GM19395 (cell line): ENCODE data around the gene HOXB8.

Experiments
- ATAC-seq: cut with Tn5 transposase; IDR thresholded peaks from one replicate; pipeline ENCODE4 v1.9.1; 2021; ENCODE audit warnings: mild to moderate bottlenecking, moderate library complexity; ENCODE audit not compliant: unreplicated experiment

The HOXB8 gene

DNA sequence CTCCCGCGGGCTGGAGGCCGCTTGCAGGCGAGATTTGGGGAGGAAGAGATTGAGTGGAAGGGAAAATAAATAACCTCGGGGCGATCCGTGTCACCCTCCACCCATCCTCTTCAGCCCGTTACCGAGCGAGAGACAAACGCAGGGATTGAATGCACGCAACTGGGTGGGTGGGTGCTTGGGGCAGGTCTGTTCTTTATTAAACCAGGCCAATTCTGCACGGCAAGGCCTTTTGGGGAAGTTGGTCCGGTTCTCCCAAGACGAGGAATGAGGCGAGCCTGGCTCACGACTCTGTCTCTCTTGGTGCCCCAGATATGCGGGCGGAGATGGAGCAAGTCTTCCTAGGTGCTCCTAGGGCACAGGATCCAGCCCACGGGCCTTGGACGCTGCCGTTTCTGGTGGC, 3.9 kb downstream of the HOXB8 start:
- ATAC-seq = no peak

DNA sequence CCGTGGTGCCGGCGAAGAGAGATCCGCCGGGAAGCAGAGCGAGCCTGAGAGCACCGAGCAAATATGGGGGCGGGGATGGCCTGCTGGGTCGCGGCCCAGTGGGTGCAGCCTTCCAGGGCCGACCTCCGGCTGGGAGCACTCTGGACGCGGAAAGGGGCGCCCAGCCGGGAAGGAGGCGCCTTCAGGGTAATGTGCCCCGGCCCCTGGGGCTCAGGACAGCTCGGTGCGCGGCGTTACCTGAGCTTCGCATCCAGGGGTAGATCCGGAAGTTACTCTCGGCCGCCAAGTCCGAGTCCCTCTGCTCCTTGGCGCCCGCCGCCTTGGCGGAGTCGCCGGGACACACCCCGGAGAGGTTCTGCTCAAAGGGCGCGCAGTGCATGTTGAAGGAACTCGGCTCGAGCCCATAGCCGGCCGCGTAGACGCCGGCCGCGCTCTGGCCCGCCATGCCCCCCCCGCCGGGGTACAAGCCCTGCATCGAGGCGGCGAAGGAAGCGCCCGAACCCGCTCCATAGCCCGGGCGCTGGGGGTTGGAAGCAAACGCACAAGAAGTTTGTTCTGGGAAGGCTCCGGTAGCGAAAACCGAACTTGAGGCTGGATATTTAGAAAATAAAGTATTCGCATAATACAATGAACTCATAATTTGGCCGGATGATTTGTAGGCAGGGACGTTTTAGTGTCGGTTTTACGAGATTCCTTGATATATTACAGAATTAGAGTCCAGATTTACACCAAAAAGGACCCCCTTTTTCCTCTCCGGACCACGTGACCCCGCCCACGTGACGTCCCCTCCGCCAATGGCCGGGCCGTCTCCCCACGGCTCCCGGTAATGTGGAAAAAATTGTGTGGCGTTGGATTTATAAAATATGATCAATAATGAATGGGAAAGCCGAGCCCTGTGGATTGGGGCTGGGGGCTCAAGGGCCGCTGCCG, 4.5 kb downstream of the HOXB8 start, which contains the start of gene HOXB7:
TSS of gene HOXB7 (minus strand) at position 736 of the 930 bp plus-strand sequence. CDS start at position 637, 99 bp downstream.
- ATAC-seq = no peak

DNA sequence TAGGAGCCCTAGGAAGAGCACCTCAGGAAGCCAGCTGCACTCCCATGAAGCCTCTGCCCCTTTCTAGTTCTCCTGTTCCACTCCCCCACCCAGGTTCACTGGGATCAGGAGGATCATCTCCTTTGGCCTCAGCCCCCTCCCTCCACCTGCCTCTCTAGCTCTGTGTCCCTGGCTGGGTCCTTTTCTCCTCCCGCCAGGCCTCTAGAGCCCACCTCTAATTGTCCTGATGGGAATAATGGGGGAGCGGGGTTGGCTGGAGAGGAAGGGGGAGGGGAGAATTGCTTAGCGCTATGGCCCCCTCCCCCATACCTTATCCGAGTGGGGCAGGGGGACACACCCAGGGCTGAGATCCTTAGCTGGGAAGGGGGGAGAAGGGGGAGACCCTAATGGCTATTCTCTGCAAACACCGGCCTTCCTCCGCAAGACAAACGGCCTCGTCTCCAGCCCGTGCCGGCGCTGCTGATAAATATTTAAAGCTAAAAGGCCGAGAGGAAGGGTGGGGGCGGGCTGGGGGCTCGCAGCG, 5.3 kb downstream of the HOXB8 start:
- ATAC-seq = no peak

DNA sequence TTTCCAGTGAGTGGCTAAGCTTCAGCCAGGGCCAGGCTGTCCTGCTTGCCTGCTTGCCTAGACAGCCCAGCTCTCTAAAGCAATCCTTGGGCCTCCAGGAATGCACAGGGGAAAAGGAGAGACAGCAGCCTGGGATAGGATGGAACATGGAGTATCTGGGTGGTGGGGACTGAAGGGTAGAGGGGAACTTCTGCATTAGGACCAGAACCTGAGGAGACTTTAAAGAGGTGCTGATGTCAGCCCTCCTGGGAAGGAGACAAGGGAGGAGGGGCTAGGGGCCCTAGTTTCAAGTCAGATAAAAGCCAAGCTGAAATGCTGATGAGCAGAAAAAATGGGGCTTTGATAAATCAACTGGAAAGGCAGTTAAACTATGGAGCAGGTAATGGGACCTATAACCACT, 6.1 kb downstream of the HOXB8 start:
- ATAC-seq = no peak

DNA sequence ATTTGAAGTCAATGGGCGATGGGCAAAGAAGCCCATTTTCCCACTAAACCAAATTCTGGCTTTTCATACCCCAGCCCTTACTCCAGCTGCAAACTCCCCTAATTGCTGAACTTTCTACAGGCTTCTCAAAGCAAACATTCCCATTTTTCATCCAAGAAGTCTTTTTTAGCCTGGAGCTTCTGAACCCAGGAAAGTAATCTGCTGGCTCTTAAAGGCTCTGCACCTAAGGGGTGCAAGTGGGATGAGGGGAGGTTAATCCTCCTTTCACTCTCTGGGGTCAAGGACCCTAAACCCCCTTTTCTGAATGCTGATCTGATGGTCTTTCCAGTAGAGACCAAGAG, 6.6 kb downstream of the HOXB8 start:
- no peak for ATAC-seq

DNA sequence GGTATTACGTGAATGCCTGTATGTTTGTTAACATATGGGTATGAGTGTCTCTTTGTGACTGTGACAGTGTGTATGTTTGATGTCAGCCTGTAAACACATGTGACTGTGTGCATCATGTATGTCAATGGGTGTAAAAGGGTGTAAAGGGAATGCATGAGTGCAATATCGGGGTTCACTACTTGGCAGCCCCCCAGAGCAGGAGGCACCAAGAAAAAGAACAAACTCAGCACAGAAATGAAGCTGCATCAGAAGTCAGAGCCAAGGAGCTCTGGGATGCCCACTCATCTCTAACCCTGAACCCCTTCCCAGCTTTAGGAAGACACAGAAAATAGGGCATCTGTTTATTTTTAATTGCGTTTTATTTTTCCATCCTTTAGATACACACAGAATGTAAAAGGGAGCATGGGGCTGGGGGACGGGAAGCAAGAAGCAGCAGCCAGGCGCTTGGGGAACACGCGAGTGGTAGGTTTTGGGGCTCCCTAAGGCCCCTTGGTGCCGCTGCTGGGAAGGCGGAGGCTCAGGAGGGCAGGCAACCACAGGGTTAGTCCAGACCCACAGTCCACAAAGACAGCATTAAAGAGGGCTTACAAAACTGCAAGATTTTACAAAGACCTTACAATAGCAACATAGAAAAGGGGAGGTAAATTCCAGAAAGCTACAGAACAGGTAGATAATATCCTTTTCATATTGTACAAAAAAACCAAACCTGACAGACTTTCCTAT, 8.0 kb downstream of the HOXB8 start:
- no peak for ATAC-seq

DNA sequence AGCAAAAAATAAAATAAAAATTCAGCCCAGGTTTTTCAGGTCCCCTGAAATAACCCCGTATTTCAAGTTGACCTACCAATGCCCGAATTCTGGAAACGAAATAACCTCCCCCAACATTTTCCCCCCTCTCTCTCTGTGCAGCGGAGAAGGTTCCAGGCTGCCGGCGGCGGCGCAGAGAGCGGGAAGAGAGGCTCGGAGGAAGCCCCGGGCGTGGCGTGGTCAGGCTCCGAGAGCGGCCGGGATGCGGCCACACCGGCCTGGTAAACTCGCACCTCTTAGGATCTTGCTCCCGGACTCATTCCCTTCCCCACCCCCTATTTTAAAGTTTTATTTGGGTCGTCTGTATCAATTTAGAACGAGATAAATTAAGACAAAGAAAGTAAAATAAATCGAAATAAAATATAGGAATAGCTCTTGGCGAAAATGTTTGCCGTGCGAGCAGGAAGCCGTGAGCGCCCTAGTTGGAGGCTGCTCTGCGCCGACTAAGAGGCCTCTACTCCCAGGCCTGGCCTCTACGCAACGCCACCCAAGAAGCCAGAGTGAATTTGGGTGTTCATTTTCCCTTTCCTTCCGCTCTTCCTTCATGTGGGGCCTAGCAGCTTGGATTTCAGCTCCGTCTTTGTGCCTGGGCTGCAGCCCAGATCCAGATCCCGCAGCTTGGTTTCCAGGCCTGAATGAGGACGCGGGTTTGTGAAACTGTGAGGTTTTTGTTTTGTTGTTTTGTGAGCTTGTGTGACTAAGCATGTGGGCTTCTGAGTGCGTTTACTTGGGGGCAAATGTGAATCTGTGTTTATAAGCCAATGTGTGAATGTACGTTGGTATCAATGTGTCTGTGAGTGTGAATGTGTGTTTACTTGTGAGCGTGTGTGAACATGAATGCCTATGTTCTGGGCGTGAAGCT, 8.9 kb downstream of the HOXB8 start:
- no peak for ATAC-seq

DNA sequence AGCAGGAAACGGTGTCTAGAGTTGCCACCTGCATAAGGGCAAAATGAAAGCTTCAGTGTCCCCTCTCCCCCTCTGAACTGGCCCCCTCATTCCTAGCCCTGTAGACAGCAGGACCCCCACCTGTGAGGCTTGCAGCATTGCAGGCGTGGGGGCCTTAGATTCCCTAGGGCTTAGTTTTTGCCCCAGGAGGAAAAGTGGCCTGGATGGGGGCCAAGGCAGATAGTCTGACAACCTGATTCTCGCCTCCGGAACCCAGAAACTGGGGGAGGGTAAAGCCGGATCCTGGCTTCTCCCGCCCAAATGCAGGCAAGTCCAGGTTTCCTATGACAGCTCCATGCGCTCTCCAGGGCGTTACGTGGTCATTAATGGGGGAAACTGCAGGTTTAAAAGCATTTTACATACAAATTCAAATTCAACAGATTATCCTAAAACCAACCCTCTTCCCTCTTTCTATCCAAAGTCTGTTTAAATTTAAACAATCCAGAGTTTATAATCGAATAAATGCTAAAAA, 9.6 kb downstream of the HOXB8 start:
- ATAC-seq = no peak

DNA sequence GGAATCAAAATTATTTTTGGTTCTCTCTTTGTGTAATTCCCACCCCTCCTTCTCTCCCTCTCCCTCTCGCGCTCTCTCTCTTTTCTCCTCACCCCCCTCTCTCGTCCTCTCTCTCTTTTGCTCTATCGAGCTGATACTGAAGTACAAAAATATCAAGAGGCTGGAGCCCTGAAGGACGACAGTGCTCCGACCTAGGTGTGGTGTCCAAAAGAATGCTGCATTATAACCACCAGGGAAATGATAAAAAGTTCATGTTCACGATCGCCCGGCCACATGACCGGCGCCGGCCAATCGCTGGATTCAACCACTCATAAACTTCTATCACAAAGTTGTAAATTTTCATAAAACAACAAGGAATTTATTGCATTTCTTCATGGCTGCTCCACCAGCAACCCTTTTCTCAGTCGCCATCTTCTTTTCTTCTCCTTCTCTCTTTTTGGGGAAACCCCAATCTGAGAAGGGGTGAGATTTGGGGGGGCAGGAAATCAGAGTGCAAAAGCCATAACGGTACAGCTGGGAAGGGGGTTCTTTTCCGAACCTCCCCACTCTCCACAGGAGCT, 10.2 kb downstream of the HOXB8 start, which contains the start of gene HOXB6:
TSS of gene HOXB6 (minus strand) at position 217 of the 560 bp plus-strand sequence. CDS start 6,836 bp downstream, outside the sequence.
- ATAC-seq = no peak

DNA sequence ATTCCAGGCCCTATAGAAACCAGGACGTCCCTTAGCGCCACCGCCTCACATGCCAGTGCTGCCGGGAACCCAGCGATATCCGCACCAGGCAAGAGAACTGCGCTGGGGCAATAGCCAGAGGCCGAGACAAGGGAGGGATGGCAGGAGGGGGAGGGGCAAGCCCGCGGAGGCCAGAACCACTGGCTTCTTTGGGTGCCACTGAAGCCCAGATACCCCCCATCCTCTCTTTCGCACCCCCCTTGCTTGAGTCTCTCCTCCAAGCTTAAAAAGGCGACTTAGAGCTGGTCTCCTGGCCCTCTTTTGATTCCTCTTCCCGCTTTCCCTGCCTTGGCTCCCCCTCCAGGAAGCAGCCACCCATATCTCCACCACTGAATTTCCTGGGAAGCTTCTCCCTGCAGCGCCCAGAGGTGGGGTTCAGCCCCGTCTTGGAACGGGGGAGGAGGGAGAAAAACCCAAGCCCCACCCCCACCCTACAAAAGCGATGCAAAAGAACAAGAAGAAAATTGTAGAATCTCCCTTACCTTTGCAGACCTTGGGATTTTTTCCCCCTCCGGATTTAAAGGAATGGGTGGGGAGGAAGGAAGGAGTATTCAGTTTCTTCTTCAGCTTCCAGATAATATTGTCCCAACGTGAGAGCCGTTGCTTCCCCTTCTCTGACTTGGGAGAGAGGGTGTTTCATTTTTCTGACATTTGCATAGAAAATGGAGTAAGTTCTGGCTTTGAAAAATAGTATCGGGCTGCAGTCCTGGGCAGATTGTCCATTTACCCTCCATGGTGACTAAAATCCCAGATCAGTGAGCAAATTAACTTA, 10.9 kb downstream of the HOXB8 start:
- no peak for ATAC-seq

DNA sequence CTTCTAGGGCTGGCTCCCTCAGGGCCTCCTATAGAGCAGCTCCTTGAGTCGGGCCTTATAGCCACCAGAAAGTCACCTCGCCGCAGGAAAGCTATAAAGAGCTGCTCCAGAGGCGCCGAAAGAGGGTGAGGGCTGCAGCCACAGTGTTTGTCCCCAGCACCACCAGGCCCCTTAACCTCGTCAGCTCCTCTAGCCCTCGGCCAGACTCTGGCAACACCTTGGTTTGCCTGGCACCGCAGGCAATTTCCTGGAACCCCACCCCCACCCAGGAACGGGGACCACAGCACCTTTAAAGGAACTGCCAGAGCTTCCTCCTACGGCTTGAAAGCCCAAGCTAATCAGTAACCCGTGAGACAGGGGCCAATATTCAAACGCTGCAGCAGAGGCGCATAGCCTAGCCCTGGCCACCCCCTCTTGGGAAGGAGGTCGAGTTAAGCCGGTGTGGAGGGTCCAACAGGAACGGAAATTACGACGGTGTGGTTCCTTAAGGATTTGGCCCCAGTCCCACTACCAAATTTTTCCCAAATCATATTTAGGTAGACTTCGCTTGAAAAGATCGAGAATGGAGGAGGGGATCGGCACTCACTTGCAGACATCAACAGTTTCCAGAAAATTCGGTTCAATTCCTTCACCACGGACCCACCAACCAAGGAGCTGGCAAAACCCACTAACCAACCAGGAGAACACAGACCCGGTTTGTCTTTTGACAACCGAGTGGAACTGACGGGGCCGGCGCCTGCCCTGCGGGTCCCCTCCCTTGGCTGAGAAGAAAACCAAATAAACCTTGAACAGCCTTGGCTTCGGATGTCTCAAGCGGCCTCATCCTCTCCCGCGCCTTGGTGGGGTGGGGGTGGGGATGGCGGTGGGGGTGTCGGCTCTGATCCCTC, 13.3 kb downstream of the HOXB8 start:
- ATAC-seq = no peak

DNA sequence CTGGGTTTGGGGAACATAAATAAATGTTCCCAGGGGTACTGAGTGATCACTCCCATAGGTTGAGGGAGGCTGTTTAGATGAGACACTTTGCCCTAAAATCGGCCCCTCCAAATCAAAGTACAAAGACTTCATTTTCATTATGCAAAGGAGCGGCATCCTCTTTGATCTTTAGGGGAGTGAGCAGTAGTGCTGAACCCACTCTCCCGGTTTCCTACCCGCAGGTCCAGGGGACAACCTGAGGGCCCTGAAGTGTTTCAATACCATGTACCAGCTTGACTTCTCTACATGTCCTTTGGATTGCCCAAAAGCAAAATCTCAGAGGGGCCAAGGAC, 13.9 kb downstream of the HOXB8 start:
- ATAC-seq = no peak

DNA sequence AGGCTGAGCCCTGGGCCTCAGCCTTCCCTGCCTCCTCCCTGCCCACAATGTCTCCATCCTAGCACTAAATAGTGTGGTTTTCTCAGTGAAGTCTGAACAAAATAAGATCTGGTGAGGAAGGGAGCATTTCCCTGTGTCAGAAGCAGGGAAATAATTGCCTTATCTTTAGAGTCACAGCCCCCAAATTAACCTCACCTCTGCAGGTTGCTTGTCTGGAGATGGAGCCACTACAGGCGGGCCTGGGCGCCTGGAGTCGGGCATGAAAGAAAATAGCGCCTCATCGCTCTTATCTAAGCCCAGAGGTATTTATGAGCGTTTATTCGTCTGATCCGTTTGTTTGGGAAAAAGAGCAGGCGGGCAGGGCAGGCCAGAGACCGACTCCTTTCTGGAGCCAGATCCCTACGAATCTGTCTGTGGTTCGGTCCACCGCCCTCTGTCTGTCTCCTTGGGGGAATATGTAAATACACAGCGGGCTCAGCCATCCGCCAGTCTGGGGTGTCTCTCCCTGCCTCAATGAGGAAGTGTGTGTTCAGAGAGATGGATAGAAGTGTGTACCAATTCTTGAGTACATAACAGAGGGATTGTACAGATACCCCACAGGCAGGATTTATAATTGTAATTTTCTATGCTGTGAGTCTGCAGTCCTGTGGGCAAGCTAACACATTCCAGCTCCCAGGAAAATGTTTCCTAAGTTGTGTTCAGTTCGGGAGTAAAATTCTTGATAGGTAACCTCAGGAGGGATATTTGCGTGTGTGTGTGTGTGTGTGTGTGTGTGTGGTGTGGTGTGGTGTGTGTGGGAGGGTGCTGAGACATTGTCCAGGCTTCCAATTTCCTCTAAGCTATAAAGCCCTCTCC, 14.6 kb downstream of the HOXB8 start:
- ATAC-seq = no peak

DNA sequence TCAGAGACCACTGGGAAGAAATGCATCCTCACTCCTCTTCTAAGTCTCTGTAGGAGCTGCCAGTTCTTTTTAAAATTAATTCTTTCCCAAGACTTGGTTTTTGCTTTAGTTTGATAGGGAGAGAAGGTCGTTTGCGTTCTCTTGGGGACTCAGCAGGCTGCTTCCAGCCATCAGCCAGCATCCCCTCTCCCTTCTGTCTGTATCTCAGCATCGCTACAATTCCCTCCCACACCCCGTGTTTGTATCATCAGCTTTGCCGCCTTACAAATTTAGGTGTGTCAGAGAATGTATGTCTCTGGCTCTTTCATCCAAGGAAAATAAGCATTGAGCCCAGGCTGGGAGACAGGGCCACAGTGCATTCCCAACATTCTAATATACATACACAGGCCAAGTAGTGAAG, 15.7 kb downstream of the HOXB8 start:
- no peak for ATAC-seq

DNA sequence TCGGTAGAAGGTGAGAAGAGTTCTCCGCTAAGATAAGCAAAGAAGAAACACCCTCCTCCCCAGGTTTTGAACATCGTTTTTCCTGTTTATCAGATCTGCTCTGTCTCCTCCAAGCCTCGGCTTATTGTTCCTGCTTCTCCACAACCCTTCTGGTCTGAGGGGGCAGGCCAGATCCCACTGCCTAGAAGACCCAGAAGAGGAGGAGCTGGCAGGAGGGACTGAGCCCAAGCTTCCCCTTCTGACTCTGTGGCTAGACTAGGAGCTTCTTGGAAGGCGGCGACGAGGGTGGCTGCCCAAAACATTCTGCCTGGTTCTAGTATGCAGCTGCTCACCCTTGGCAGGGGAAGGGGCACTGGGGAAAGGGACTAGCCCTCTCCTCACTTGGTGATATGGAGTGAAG, 16.4 kb downstream of the HOXB8 start:
- ATAC-seq = no peak

DNA sequence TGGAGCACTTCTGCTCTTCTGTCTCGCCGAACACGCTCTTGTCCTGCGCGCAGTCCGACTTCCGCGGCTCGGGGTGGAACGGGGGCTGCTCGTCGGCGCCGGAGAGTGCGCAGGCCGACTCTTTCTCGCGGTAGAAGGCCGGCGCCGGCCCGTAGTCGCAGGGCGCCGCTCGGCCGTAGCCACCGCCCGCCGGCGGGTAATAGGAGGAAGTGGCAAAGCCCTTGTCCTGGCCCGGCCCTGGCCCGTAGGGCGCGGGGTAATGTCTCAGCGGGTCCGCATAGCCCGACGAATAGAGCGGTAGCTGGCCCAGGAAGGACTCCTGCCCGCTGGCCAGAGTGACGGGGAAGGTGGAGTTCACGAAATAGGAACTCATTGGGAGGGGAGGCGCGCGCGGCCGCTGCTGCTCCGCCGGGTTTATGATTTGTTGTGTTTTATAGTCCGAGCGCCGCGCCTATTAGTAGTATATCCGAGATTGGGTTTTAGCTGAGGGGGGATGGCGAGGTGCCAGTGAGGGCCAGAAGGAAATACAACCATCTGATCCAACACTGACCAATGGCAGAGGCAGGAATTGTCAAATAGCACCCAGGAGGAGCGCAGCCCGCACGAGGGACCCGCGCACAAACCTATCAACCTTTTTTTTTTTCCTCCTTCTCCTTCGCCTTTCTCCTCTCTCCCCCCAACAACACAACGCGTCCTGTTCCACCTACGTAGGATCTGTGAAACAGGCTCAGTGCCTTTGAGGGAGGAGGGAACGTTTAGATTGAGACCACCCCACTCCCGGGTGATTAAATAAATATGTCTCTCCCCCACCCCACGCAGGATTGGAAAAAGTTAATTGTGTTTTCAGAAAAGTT, 17.1 kb downstream of the HOXB8 start:
- no peak for ATAC-seq

DNA sequence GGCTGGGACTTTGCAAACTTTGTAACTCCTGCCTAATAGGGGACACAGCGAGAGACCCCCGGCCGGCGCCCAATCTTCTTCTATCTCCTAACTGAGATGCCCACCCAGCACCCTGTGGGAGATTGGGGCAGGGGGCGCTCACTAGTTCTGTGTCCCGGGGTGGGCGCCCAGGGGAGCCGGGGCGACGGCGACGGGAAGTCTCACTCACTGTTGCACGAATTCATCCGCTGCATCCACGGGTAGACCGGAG, 17.6 kb downstream of the HOXB8 start:
- no peak for ATAC-seq
